NCI-H2029 treated with DMSO at 0.1 percent for 48 hours (cell line): ENCODE results near the gene C2orf42.
"Not testable (repeated sequence)": the region's sequence is repeated elsewhere in the genome, so short reads cannot be mapped to it uniquely, and the experiment has no call there.

ENCODE experiments used
- DNase-seq: peaks from one replicate; lab custom pipeline; 2025; lab: John Stamatoyannopoulos, UW

C2orf42 gene

GRCh38 chr2:70190418-70191243 lies at the start of gene C2orf42:
Gene C2orf42 (minus strand): TSS chr2:70191019. CDS start chr2:70181985, 9,034 bp downstream.
- peak; percentile 77 for DNase-seq

DNA sequence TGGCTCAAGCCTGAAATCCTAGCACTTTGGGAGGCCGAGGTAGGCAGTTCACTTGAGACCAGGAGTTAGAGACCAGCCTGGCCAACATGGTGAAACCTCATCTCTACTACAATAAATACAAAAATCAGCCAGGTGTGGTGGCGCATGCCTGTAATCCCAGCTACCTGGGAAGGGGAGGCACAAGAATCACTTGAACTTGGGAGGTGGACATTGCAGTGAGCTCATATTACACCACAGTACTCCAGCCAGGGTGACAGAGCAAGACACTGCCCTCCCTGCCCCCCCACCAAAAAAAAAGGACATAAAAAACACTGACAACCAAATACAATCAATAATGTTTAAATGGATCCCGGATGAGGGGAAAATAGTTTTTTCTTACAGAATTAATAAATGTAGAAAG lies 49.8 kb upstream of the C2orf42 start:
- no peak for DNase-seq

DNA sequence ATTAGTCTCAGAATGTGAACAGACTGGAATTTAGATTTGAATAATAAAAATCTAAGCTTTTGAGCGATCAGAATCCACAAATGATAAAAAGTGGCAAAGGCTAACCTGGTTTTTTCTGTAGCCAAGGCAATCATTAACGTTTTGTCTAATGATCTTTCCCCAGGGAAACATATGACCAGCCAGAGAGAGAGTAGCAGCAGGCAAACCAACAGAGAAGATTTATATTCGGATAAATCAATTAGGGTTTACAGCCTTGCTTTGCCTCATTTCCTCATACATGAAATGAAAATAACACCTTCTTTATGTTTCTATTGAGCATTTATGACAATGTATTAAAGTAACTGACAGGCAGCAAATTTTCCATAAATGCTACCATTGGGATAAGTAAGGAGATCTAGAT lies 43.1 kb upstream of the C2orf42 start:
- DNase-seq, result no peak

DNA sequence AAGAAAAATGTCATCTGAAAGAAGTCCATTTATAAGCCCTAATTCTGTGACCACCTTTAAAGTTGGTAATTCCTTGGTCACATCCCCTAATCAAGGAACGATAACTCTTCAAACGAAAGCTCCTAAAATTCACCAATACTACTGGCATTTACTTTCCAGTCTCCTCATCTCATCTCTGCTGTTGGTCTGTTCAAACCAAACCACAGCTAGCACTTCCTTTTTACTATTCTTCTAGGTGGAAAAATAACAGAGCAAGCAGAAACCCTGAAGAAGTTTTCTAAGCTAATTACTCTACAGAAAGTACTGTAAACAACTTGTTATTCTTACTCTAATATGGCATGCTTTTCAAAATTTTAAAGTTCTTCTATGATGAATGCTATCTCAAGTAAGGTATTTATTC lies 36.0 kb upstream of the C2orf42 start:
- no peak for DNase-seq

GRCh38 chr2:70223305-70223704 lies 32.5 kb upstream of the C2orf42 start:
- not testable (repeated sequence) for DNase-seq

GRCh38 chr2:70214953-70215549 lies 24.2 kb upstream of the C2orf42 start:
- no peak for DNase-seq

DNA sequence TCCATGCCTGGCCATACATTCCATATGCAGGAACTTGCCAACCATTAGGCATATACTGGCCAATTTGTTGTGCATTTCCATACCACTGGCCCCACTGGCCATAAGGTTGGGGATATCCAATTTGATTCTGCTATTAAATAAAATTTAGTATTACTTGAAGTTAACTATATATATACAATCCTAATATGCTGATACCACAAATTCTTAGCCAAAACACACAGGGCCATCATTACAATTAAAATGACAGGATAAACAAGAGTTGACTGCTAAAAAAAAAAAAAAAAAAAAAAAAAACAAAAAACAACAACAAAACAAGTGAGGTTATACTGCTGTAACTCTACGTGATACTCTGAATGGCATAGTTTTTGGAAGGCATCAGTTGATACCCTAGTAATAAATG lies 23.5 kb upstream of the C2orf42 start:
- DNase-seq, result no peak

- DNase-seq, result no peak
Observed at GRCh38 chr2:70212298-70212932, 21.6 kb upstream of the C2orf42 start.

GRCh38 chr2:70211595-70211994 lies 20.8 kb upstream of the C2orf42 start:
- DNase-seq, result no peak

- no peak for DNase-seq
Observed at GRCh38 chr2:70204452-70204851, 13.6 kb upstream of the C2orf42 start.

- DNase-seq, result no peak
Observed at GRCh38 chr2:70203086-70203485, 12.3 kb upstream of the C2orf42 start.

DNA sequence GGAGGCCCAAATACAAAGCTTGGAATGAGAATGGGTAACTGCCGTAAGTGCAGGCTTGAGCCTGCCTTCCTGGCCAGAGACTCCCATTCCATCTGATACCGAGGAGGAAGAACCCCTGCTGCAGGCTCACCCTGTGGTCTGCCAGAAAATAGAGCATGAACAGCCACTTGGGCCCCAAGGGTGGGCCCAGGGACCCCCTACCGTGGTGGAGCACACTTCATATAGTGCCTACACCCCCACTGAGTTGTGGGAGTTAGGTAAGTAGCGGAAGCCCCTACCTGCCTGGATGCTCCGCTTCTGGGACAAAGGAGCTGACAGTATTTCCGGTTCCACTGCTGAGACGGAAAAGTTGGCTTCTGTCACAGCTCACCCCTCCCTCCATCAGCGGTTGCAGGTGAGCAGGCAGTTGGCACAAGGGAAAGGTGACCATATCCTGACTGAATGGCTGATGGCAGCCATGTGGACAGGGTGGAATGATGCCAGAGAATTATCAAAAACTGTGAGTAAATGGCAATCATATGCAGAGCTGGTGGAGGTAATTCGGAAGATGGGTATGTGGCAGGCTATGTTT lies 11.5 kb upstream of the C2orf42 start:
- DNase-seq, result peak; percentile 27

DNA sequence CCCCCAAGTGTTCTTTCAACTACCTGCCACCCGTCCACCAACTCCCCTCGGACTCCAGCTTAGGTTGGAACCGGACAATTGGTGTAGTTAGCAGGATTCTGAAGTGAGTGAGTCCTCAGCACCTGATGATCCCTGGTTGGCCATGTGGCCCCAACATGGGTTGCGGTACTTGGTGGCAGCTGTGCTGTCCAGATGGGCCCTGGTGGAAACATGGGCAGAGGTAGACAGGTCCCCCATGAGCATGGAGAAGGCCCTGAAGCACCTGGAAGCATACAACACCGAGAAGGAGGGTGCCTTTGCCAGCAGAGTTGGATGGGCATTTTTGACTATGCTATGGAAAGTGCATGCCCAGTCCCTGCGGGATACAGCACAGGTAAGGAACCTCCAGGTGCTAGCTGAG lies 11.0 kb upstream of the C2orf42 start:
- DNase-seq, result no peak

- no peak for DNase-seq
Observed at GRCh38 chr2:70201225-70201768, 10.5 kb upstream of the C2orf42 start.

- DNase-seq, result no peak
Observed at GRCh38 chr2:70199320-70199864, 8.6 kb upstream of the C2orf42 start.

- no peak for DNase-seq
Observed at GRCh38 chr2:70192516-70192915, 1.7 kb upstream of the C2orf42 start.

GRCh38 chr2:70191244-70191735 lies 471 bp upstream of the C2orf42 start:
- no peak for DNase-seq

DNA sequence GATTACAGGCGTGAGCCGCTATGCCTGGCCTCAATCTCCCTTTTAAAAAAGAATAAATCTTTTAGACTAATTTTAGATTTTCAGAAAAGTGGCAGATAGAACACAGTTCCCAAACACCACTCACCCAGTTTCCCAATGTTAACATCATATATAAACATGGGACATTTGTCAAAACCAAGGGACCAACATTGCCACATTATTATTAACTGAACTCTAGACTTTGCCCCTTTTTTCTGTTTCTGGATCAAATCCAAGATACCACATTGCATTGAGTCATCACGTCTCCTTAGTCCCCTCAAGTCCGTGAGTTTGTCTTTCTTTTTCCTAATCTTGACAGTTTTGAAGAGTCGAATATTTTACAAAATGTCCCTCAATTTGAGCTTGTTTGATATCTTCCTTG lies 2.4 kb downstream of the C2orf42 start:
- no peak for DNase-seq

GRCh38 chr2:70187170-70187569 lies 3.6 kb downstream of the C2orf42 start:
- DNase-seq, result not testable (repeated sequence)

DNA sequence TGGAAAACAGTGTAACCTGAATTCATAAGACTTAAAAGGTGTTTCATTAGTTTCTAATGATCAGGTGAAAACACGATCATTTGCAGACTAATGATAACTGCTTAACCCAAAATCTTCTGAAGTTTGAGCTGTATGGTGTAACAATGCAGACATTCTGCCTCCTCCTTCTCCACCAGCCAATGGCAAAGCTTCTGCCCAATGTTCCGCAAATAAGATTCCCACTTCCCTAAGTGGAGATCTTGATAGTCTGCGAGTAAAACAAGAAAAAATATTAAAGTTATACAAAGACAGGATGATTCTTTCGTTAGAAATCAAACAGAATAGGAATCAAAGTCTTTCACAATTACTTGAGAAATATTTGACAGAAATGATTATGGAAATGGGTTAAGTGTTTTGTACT lies 8.1 kb downstream of the C2orf42 start:
- DNase-seq, result no peak

DNA sequence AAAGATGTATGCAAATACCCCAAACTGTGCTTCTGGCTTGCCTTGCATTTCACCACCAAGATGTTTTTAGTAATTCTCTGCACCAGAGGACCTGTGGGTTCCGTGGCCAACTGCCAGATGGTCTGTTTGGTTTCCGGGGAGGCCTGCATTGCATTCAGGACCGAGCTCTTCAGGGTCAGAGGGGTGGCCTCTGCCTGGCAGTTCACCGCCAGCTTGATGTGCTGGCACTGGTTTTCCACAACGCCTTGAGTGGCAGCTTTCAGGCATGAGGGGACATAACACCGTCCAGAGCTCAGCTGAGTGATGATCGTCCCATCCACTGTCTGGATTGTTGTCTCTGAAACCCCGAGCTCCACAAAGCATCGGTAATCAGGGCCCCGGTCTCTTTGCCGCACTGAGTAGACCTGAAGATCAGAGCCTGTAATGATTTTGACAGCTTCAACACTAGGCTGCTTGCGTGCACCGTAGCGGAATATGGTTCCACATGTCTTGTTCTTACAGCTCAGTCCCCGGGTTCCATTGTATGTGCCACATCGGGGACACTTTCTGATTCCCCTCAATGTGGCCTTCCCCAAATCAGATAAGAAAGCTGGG lies 9.4 kb downstream of the C2orf42 start:
- no peak for DNase-seq

- DNase-seq, result no peak
Observed at GRCh38 chr2:70173520-70173919, 17.3 kb downstream of the C2orf42 start.
